ENCODE measurements around the gene SCAF11. TPM values are rescaled to one million over a fixed set of nuclear protein-coding genes. Genes with fewer than 3 reads are reported as not detected.

Gene SCAF11
- total RNA-seq, 1 experiment from 2014 or later = 79.8 TPM

DNA sequence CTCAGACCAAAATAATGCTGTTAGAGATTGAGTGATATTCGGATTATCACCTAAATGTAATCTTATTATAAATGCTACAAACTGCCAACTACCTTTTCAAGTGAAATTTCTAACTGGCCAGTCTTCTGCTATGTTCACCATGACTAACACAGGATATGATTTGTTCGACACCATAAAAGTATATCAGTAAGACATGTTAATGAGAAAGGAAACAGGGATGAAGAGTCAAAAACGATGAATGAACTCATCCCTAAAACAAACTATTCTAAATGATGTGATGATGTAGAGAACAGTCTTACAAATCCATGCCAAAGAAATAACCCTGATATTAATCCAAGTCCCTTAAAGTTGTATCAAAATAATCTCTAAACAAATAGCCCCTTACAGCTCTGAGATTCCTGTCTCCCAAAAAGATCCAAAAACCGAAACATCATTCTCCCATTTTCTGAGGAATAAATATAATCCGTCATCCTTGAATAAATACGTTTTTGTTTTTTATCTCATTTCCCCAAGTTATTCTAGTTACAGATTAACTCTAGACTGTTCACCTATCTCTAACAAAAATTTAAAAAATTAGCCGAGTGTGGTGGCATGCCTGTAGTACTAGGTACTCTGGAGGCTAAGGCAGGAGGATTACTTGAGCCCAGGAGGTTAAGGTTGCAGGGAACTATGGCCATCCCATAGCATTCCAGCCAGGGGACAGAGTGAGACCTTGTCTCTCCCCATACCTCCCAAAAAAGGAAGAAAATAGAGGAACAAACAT, 9.1 kb downstream of the SCAF11 start:
- POLR2A ChIA-PET = no interaction called here
- Histone ChIP-seq H3K79me2 (ENCODE audit: insufficient read depth, low read length) (peaks cover 99% of the 10 kb centered on the region), H4K20me1 (ENCODE audit: insufficient read depth) (peaks cover 28% of the 10 kb centered on the region; the same call in 1 of the 2 replicates)

DNA sequence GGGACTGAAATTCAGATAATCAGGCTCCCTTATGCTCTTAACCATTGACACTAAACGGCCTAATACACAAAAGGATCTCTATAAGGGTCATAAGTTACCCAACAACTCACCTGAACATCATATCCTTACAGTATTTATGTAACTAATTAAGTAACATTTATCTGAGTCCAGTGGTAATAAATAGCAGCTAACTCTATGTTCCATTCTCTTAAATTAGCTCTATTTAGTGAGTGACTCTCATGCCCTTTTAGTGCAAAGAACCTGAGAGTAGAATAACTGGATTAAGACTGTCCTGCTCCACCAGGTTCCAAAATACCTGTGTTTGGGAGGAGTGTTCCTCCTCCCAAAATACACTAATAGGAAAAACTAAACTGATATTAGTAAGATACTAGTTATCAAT, 9.8 kb downstream of the SCAF11 start:
- intact Hi-C loops (cut with micrococcal nuclease) = loop anchor here (10.0 kb wide), 1 partner anchor 216 kb away; no protein-coding TSS in a partner anchor
- Histone ChIP-seq H4K20me1 (ENCODE audit: insufficient read depth) (peaks cover 34% of the 10 kb centered on the region; the same call in 1 of the 2 replicates), H3K27me3 (ENCODE audit: insufficient read depth, low read length) (no peaks in the 10 kb centered on the region), H2AFZ (ENCODE audit: low read depth, low read length, poor library complexity, severe bottlenecking) (no peak overlapping the region), H3K36me3 (ENCODE audit: control insufficient read depth in 1 of 2, insufficient read depth in 2 of 2, low read length in 2 of 2) (no peaks in the 10 kb centered on the region), H3K9me2 (ENCODE audit: insufficient read depth) (no peaks in the 10 kb centered on the region), H3K27ac (ENCODE audit: low read depth, low read length) (no peak overlapping the region), H3K4me1 (ENCODE audit: control insufficient read depth in 1 of 2, insufficient read depth in 2 of 2, low read length in 2 of 2) (no peaks in the 10 kb centered on the region), H3K9ac (ENCODE audit: low read length) (no peak overlapping the region), H3K9me3 (ENCODE audit: control insufficient read depth in 1 of 2, insufficient read depth in 1 of 2, low read depth in 1 of 2, low read length in 2 of 2) (no peaks in the 10 kb centered on the region), H3K79me2 (ENCODE audit: insufficient read depth, low read length) (peaks cover 99% of the 10 kb centered on the region), H3K4me2 (ENCODE audit: low read length) (no peak overlapping the region), H3K4me3 (replicated peaks in 1 of 2; ENCODE audit: low read depth in 1 of 2, low read length in 2 of 2) (no peak overlapping the region)
- POLR2A ChIA-PET = no interaction called here
- no TSS peak for BruUV-seq (replicated peaks)
- RAD21 ChIA-PET (ENCODE audit: low non-redundant PET in 1 of 2, low total read pairs in 2 of 2, uncharacterized antibody in 2 of 2, unreplicated experiment in 2 of 2) = no interaction called here
- TF ChIP-seq RAD21 (IDR thresholded peaks at IDR 0.05; ENCODE audit: low read depth) = no peak
- ATAC-seq (no peak), DNase-seq (ENCODE audit: low read depth, low spot score) (no peak)
- CTCF ChIA-PET = interaction anchor here (0.6 kb wide), 1 partner anchor 286 kb away, joined by 3 read pairs; no protein-coding TSS in a partner anchor

More for the DNA sequence above, 9.1 kb downstream of the SCAF11 start:
- ChIA-PET RAD21 (ENCODE audit: low non-redundant PET in 1 of 2, low total read pairs in 2 of 2, uncharacterized antibody in 2 of 2, unreplicated experiment in 2 of 2) (no interaction called here), CTCF (no interaction called here)
- no peaks in the 10 kb centered on the region for H3K27me3 ChIP-seq (ENCODE audit: insufficient read depth, low read length)
- H3K9me2 ChIP-seq (ENCODE audit: insufficient read depth) = no peaks in the 10 kb centered on the region
- no peak overlapping the region for H2AFZ ChIP-seq (ENCODE audit: low read depth, low read length, poor library complexity, severe bottlenecking)
- DNase-seq (ENCODE audit: low read depth, low spot score) (no peak), ATAC-seq (no peak)
- H3K36me3 ChIP-seq (ENCODE audit: control insufficient read depth in 1 of 2, insufficient read depth in 2 of 2, low read length in 2 of 2) = no peaks in the 10 kb centered on the region
- intact Hi-C loops (cut with micrococcal nuclease) = loop anchor here (10.0 kb wide), 1 partner anchor 216 kb away; no protein-coding TSS in a partner anchor
- H3K9me3 ChIP-seq (ENCODE audit: control insufficient read depth in 1 of 2, insufficient read depth in 1 of 2, low read depth in 1 of 2, low read length in 2 of 2) = no peaks in the 10 kb centered on the region
- TF ChIP-seq EZH2 (IDR thresholded peaks at IDR 0.05) (no peak), SIN3A (IDR thresholded peaks at IDR 0.05; ENCODE audit: low read depth) (no peak), FOSL1 (IDR thresholded peaks at IDR 0.05; ENCODE audit: low read depth) (no peak), YY1 (IDR thresholded peaks at IDR 0.05; ENCODE audit: extremely low read depth, insufficient replicate concordance, low read depth, low read length) (no peak), CBX3 (IDR thresholded peaks at IDR 0.05; ENCODE audit: low read depth) (no peak), CEBPB (IDR thresholded peaks at IDR 0.05; ENCODE audit: low read depth) (no peak), JUND (IDR thresholded peaks at IDR 0.05) (no peak), EGR1 (IDR thresholded peaks at IDR 0.05; ENCODE audit: low read depth) (no peak), SRF (IDR thresholded peaks at IDR 0.05; ENCODE audit: low read depth) (no peak), ZNF274 (IDR thresholded peaks at IDR 0.05; ENCODE audit: low read depth, low read length) (no peak), SP1 (IDR thresholded peaks at IDR 0.05; ENCODE audit: low read depth) (no peak)
- H3K4me1 ChIP-seq (ENCODE audit: control insufficient read depth in 1 of 2, insufficient read depth in 2 of 2, low read length in 2 of 2) = no peaks in the 10 kb centered on the region
- no peak overlapping the region for H3K4me2 ChIP-seq (ENCODE audit: low read length)
- H3K27ac ChIP-seq (ENCODE audit: low read depth, low read length) = no peak overlapping the region
- no peak overlapping the region for H3K9ac ChIP-seq (ENCODE audit: low read length)
- no peak overlapping the region for H3K4me3 ChIP-seq (replicated peaks in 1 of 2; ENCODE audit: low read depth in 1 of 2, low read length in 2 of 2)
- no TSS peak for BruUV-seq (replicated peaks)

Data from HCT116 (cell line).